ENCODE measurements around the gene PFKFB3.

PFKFB3 gene

DNA sequence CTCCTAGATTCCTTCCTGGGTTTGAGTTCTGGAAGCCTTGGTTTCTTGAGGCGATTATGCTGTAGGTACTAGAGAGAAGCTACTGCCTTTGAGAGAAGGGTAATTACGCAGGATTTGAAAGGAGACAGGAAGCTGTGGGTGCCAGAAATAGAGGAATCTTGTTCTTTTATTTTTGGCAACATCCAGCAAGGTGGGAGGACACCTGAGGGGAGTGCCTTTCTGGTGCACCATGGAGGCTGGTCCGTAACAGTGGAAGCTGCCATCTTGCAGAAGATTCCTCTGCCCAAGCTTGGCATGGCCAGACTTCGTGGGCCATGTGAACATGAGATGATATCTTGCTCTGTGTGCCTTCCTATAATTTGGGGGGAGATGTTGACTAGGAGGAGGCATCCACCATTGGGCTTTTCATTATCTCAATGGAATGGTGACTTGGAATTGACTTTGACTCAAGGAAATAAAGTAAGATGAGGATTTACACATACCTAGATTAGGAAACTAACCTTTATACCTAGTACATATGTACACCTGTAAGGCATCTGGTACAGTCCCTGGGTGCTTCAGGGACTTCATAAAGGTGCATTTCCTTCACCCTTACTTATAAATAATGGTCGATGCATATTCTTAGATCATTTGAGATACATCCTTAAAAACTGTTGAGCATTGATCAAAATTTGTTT, 98.2 kb downstream of the PFKFB3 start:
- no peak for DNase-seq (ENCODE audit: low read depth)

DNA sequence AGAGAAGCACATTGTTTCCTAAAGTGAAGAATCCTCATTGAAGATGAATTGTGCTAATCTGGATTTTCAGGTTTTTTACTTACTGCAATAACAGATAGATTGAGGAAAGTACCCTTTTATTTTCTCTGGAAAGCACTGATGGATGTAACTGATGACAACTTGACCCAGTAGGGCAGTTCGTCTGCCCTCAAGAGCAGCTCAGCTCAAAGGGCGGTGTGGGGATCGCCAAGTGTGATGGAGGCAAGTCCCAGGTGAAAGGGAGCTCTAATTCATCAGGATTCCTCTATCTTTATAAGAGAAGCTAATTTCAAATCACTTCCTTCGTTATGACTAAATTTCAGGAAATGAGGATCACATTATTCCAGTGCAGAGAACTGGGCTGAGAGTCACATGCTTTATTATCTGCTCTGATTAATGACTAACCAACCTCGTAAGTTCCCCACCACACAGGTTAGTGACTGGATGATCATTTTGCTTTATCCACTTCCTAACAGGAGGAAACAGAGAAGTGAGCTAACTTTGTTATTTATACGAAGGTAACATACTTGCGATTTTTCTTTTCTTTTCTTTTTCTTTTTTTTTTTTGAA, 98.8 kb downstream of the PFKFB3 start:
- no peak for DNase-seq (ENCODE audit: low read depth)

Data from T-helper 22 cell (primary cell).